ENCODE results near the gene NEGR1.

GRCh38 chr1:71721532-71721931 is 560.8 kb downstream of the NEGR1 start:
- TF ChIP-seq STAT5A (IDR thresholded peaks at IDR 0.05; ENCODE audit: borderline replicate concordance, low read length), result no peak
- no peak for TF ChIP-seq CTCF (IDR thresholded peaks at IDR 0.05 in 2 of 3, conservative IDR thresholded peaks at IDR 0.05 in 1 of 3; ENCODE audit: insufficient read depth in 2 of 3, low read depth in 1 of 3, low read length in 3 of 3)
- TF ChIP-seq HIVEP1 (CRISPR knock-in tag; IDR thresholded peaks at IDR 0.05), result no peak
